ENCODE data around the gene PTPRQ.

PTPRQ gene

GRCh38 chr12:80413462-80413861 is 30.6 kb upstream of the PTPRQ start:
- no peak overlapping the region for H3K4me3 ChIP-seq (ENCODE audit: low read length)
- no peak for DNase-seq (ENCODE audit: low read depth)
- TF ChIP-seq CTCF (conservative IDR thresholded peaks at IDR 0.05; ENCODE audit: low read depth, low read length) = no peak

- no peak overlapping the region for H3K4me3 ChIP-seq (ENCODE audit: low read length)
- no peak for TF ChIP-seq CTCF (conservative IDR thresholded peaks at IDR 0.05; ENCODE audit: low read depth, low read length)
- no peak for DNase-seq (ENCODE audit: low read depth)
Measured at GRCh38 chr12:80415466-80415865, 28.6 kb upstream of the PTPRQ start.

GRCh38 chr12:80419644-80420043 is 24.4 kb upstream of the PTPRQ start:
- TF ChIP-seq CTCF (conservative IDR thresholded peaks at IDR 0.05; ENCODE audit: low read depth, low read length) = no peak
- no peak for DNase-seq (ENCODE audit: low read depth)
- H3K4me3 ChIP-seq (ENCODE audit: low read length) = no peak overlapping the region

- DNase-seq (ENCODE audit: low read depth) = no peak
- no peak for TF ChIP-seq CTCF (conservative IDR thresholded peaks at IDR 0.05; ENCODE audit: low read depth, low read length)
- no peak overlapping the region for H3K4me3 ChIP-seq (ENCODE audit: low read length)
Measured at GRCh38 chr12:80420075-80420474, 24.0 kb upstream of the PTPRQ start.

GRCh38 chr12:80422550-80422949 is 21.5 kb upstream of the PTPRQ start:
- DNase-seq (ENCODE audit: low read depth) = no peak
- H3K4me3 ChIP-seq (ENCODE audit: low read length) = no peak overlapping the region
- no peak for TF ChIP-seq CTCF (conservative IDR thresholded peaks at IDR 0.05; ENCODE audit: low read depth, low read length)

- H3K4me3 ChIP-seq (ENCODE audit: low read length) = no peak overlapping the region
- no peak for DNase-seq (ENCODE audit: low read depth)
- TF ChIP-seq CTCF (conservative IDR thresholded peaks at IDR 0.05; ENCODE audit: low read depth, low read length) = no peak
Measured at GRCh38 chr12:80432061-80432460, 12.0 kb upstream of the PTPRQ start.

- no peak overlapping the region for H3K4me3 ChIP-seq (ENCODE audit: low read length)
- DNase-seq (ENCODE audit: low read depth) = no peak
- TF ChIP-seq CTCF (conservative IDR thresholded peaks at IDR 0.05; ENCODE audit: low read depth, low read length) = no peak
Measured at GRCh38 chr12:80441921-80442320, 2.1 kb upstream of the PTPRQ start.

Measured in retinal pigment epithelial cell (primary cell).